ENCODE data around the gene JAM2.
A peak's percentile ranks its signal among the peaks of the same experiment; 100 is the strongest.
"Not testable (repeated sequence)": the region's sequence is repeated elsewhere in the genome, so short reads cannot be mapped to it uniquely, and the experiment has no call there.

JAM2 gene

GRCh38 chr21:25643486-25643885 is 4.4 kb downstream of the JAM2 start:
- DNase-seq (ENCODE audit: low read depth in 2 of 2) = no peak

DNA sequence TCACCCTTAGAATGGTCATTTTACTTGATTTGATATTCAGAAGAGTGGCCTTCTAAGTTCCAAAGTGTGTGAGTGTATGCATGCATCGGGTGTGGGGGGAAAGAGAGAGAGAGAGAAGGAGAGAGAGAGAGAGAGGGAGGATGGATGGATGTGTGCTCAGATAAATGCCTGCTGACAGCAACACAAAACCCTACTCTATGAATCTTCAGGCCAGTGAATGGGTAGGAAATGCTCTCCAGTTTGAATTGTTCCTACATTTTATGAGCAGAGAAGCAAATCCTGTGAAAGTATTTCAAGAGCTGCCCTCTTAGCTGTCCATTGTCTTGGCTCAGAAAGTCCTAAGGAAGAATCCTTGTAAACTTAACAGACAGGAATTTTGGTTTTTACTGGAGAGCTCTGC is 7.4 kb downstream of the JAM2 start:
- no peak for DNase-seq (ENCODE audit: low read depth in 2 of 2)

DNA sequence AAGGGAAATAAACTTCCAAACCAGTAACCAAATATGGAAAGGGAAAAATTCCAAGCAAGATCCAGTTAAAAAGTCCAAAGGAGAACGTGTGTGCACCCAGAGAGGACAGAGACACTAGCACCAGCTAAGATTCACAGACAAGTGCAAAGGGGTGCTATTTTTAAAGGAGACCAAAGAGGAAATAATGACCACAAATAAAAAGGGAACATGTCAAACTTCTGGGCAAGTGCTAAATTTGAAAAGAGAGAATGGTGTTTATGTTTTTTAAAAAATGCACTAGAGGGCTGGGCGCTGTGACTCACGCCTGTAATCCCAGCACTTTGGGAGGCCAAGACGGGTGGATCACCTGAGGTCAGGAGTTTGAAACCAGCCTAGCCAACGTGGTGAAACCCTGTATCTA is 8.6 kb downstream of the JAM2 start:
- no peak for DNase-seq (ENCODE audit: low read depth in 2 of 2)

DNA sequence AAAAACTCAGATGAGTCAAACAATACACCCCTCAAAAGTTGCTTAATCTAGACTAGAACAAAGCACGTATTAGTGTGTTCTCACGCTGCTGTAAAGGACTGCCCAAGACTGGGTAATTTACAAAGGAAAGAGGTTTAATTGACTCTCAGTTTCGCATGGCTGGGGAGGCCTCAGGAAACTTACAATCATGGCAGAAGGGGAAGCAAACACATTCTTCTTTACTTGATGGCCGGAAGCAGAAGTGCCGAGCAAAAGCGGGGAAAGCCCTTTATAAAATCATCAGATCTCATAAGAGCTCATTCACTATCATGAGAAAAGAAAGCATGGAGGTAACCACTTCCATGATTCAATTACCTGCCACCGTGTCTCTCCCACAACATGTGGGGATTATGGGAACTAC is 10.1 kb downstream of the JAM2 start:
- DNase-seq (ENCODE audit: low read depth in 2 of 2) = no peak

DNA sequence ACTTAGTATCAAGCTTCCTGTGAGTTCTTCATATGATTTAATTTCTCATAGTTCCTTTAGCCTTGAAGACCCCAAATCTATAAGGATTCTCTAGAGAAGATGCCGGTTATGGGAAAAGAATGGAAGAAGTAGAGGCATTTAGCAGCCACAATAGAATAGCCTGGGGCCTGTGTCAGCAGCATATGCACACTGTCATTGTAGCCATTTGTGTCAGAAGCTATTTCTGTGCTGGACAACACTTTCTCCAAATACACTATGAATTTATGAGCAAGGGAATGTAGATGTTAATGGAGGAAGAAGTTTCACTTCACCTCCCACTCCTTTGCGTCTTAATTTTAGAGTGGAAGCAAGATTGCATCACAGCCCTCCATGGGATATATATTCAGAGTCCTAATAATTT is 17.4 kb downstream of the JAM2 start:
- DNase-seq (ENCODE audit: low read depth in 2 of 2) = no peak

DNA sequence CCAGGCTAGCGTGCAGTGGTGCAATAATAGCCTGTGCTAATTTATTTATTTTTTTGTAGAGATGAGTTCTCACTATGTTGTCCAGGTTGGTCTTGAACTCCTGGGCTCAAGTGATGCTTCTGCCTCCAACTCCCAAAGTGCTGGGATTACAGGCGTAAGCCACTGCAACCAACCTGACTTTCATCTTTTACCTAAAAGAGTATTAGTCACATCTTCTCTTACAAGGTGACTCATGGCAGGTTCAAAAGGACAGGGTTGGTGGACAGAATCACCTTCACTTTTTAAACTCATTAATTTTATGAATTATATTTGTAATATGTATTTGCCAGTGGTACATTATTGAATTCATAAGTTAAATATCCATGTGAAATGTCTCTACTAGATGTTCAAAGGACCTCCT is 18.1 kb downstream of the JAM2 start:
- no peak for DNase-seq (ENCODE audit: low read depth in 2 of 2)

GRCh38 chr21:25658427-25659035 is 19.5 kb downstream of the JAM2 start:
- no peak for DNase-seq (ENCODE audit: low read depth in 2 of 2)

DNA sequence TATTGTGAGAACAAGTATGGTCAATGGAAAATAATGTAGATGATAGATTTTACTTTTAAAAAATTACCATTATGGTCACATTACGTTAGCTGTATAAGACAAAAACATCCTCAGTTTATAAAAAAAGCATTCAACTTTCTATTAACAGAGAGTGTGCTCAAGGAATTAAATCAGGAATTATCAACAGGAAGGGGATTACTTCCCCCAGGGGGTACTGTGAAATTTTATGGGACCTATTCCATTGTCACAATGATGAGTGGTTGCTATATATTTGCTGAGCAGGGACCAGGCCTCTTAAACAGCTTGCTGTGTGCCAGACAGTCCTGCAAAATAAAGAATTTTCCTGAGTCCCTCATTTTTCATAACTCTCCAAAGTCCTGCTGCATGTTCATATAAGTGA is 21.2 kb downstream of the JAM2 start:
- DNase-seq (ENCODE audit: low read depth in 2 of 2) = no peak

GRCh38 chr21:25664491-25664931 is 25.5 kb downstream of the JAM2 start:
- no peak for DNase-seq (ENCODE audit: low read depth in 2 of 2)

GRCh38 chr21:25670726-25671125 is 31.7 kb downstream of the JAM2 start:
- no peak for DNase-seq (ENCODE audit: low read depth in 2 of 2)

DNA sequence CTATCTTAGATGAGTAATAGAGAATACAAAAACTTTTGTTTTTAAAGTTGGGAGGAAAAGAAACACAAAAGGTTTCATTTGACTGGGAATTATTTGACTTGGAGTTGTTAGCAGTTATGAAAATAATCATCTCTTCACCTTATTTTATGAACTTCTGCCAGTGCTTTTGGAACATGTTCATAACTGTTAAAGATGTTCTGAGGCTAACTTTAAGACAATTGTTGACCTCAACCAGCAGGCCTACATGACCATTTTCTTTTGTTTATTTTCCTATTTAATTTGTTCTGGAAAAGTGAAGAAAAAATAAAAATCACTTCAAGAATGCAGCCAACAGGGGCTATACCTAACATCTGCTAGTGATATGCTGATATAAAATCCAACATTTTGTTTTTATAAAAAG is 37.4 kb downstream of the JAM2 start:
- DNase-seq (ENCODE audit: low read depth in 2 of 2) = no peak

DNA sequence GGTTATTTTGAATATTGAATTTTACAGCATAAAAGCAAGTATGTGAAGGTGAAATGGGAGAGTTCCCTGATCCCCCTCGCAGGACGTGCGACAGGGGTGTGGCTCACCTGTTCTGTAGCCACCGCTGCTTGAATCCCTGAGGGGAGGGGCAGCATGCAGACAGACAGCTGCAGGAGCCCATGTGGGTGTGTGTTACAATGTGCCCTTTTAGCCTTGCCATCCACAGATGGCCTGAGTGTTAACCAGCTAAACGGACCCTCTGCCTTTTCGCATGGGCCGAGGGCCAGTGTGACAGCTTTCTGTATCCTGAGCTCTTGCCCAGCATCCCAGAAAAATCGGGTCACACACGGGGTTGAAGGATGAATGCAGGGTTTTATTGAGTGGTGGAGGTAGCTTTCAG is 43.3 kb downstream of the JAM2 start:
- no peak for DNase-seq (ENCODE audit: low read depth in 2 of 2)

GRCh38 chr21:25687787-25688186 is 48.7 kb downstream of the JAM2 start:
- no peak for DNase-seq (ENCODE audit: low read depth in 2 of 2)

DNA sequence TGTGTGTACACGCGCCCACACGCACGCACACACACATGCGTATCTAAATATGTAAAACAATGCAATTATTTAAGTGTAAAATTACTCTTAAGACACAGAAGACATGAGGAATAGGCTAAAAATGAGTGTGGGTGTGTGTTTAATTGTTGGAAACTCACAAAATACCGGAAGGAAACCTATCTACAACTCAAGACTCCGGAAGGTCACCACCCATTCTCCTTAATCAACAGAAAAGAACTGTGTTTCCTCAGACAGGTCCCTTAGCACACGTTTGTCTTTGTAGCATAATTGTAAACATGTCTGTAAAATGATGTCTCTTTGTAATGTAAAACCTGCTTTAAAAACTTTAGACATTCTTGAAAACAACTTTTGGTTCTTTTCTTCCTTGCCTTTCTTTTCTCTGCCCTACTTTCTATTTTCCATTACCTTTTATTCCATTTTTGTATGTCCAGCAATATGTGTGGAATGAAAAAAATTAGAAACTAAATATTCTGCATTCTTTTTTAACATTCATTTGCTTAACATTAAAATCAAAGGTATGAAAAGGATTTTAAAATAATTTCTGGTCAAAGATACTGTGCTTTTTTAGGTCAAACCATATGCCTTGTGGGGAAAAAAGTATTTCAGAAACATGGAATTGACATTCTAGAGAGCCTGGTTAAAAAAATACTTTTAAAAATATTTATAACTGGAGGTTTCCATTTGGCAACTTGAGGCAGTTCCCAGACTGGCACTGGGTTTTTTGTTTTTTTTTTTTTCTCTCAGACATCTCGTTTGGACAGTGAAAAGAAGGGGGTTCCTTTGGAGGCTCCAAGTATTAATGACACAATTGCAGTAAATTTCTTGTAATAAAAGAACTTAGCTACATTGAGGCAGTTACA is 49.5 kb downstream of the JAM2 start:
- no peak for DNase-seq (ENCODE audit: low read depth in 2 of 2)

- DNase-seq (ENCODE audit: low read depth in 2 of 2) = no peak
These were observed 50.2 kb downstream of the JAM2 start for GRCh38 chr21:25689226-25689625.

GRCh38 chr21:25691976-25692375 is 52.9 kb downstream of the JAM2 start:
- DNase-seq (ENCODE audit: low read depth in 2 of 2) = no peak

GRCh38 chr21:25695461-25695860 is 56.4 kb downstream of the JAM2 start:
- not testable (repeated sequence) for DNase-seq (ENCODE audit: low read depth in 2 of 2)

DNA sequence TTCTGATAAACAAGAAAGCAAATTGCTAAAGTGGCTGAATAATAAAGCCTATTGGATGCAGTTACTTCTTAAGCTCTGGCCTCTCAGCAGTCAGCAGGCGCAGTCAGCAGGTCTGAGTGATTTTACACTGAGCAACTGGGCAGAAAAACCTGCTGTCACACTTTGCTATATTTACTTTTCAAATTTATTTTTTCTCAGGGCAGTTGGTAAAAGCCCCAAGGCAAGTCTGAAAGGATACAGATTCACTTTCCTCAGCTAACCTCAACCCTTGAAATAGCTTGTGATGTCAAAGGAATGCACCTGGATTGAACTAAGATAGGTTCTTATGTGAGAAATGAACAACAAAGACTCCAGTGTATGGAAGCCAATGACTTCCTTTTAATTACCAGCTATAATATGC is 61.7 kb downstream of the JAM2 start:
- no peak for DNase-seq (ENCODE audit: low read depth in 2 of 2)

- no peak for DNase-seq (ENCODE audit: low read depth in 2 of 2)
These were observed 62.5 kb downstream of the JAM2 start for GRCh38 chr21:25701529-25701928.

DNA sequence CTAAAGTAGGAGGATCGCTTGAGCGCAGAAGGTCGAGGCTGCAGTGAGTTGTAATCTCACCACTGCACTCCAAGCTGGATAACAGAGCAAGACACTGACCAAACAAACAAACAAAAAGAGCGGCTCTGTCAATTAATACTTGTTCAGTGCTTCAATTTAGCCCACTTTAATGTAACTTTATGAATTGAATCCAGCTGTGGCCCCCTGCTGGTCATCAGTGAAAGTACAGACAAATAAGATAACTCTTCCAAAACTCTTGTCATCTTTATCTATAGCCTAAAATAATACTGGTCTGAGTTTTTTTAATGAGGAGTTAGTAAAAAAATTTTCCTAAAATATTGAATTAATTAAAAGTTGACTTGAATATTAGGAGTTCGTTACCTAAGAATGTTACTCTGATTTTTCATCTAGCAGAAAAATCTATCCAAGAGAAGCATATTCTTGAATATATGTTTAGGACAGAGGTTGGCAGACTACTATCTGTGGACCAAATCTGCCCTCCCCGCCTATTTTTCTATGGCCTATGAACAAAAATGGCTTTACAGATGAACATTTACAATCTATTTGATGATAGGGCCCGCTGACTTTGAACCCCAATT is 69.5 kb downstream of the JAM2 start:
- DNase-seq (ENCODE audit: low read depth in 2 of 2) = peak; percentile 5 to 31

- no peak for DNase-seq (ENCODE audit: low read depth in 2 of 2)
These were observed 70.7 kb downstream of the JAM2 start for GRCh38 chr21:25709684-25710265.

DNA sequence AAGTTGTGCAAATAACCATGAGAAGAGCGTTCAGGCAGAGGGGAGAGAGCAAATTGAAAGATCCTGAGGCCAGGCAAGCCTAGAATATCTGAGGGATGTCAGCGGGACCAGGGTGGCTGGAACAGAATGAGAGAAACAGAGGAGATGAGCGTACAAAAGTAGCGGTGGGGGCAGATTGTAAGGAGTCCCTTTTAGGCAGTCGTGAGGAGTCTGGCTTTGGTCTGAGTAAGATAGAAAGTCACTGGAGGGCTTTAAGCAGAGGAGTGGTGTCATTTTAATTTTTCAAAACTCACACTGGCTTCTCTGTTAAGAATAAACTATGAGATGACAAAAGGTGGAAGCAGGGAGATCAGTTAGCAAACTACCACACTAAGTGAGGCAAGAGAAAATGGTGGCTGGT is 71.5 kb downstream of the JAM2 start:
- DNase-seq (ENCODE audit: low read depth in 2 of 2) = no peak

DNA sequence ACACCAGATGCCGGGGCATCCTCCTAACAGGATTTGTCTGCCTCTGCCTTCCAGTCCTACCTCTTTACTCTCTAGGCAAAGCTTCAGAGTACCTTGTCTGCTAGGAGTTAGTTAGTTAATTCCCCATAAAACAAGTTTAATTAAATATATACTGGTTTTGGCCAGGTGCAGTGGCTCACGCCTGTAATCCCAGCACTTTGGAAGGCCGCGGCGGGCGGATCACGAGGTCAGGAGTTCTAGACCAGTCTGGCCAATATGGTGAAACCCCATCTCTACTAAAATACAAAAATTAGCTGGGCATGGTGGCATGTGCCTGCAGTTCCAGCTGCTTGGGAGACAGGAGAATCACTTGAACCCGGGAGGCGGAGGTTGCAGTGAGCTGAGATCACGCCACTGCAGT is 75.0 kb downstream of the JAM2 start:
- not testable (repeated sequence) for DNase-seq (ENCODE audit: low read depth in 2 of 2)
